Measurements from ENCODE around the gene CDHR1. TPM values are rescaled to one million over a fixed set of nuclear protein-coding genes. Genes with fewer than 3 reads are reported as not detected.
A peak's percentile ranks its signal among the peaks of the same experiment; 100 is the strongest.

The CDHR1 gene
- polyA plus RNA-seq, 3 donors, result not detected

- TF ChIP-seq CTCF (IDR thresholded peaks at IDR 0.05), result no peak
- Histone ChIP-seq H3K4me3 (replicated peaks in 1 of 3; ENCODE audit: low read depth in 2 of 3, low read length in 3 of 3) (no peak overlapping the region), H3K4me2 (replicated peaks; ENCODE audit: extremely low read depth, low read length, poor library complexity, severe bottlenecking) (no peak overlapping the region), H4K20me1 (ENCODE audit: insufficient read depth, low read length) (no peaks in the 10 kb centered on the region), H3K79me2 (ENCODE audit: insufficient read depth, low read length) (no peaks in the 10 kb centered on the region), H3K9me3 (replicated peaks in 1 of 2; ENCODE audit: control insufficient read depth in 1 of 2, insufficient read depth in 1 of 2, low read length in 2 of 2) (no peaks in the 10 kb centered on the region), H3K36me3 (replicated peaks in 1 of 2; ENCODE audit: control insufficient read depth in 1 of 2, insufficient read depth in 2 of 2, low read length in 2 of 2) (no peaks in the 10 kb centered on the region), H3K9ac (ENCODE audit: insufficient read depth, low read length, poor library complexity, severe bottlenecking) (no peak overlapping the region), H3K27me3 (ENCODE audit: control insufficient read depth in 2 of 2, insufficient read depth in 2 of 2, low read length in 2 of 2) (peaks cover 0 to 4% of the 10 kb centered on the region in 2 donors), H3K27ac (ENCODE audit: low read depth in 1 of 2, low read length in 2 of 2) (no peak overlapping the region), H3K4me1 (ENCODE audit: control insufficient read depth in 1 of 2, insufficient read depth in 2 of 2, low read length in 2 of 2) (no peaks in the 10 kb centered on the region), H2AFZ (ENCODE audit: insufficient read depth, low read depth, low read length, poor library complexity, severe bottlenecking) (no peak overlapping the region)
- Mint-ChIP-seq H3K27ac (no peak overlapping the region), H3K27me3 (ENCODE audit: low read depth in 3 of 3) (peaks cover 2 to 7% (median 6%) of the 10 kb centered on the region in 3 donors), H3K4me1 (no peaks in the 10 kb centered on the region), H3K9me3 (no peaks in the 10 kb centered on the region), H3K4me3 (no peak overlapping the region), H3K36me3 (no peaks in the 10 kb centered on the region)
- intact Hi-C loops (cut with micrococcal nuclease), result no loop called here
- DNase-seq, result no peak
- 87% methylated on average over 4 of the region's 5 CpGs for WGBS (ENCODE audit: insufficient coverage)
These were observed 8.0 kb downstream of the CDHR1 start for GRCh38 chr10:84202349-84202748.

- no peaks in the 10 kb centered on the region for H3K36me3 Mint-ChIP-seq
- DNase-seq, result no peak
- H3K4me1 Mint-ChIP-seq, result no peaks in the 10 kb centered on the region
- Histone ChIP-seq H3K79me2 (ENCODE audit: insufficient read depth, low read length) (no peaks in the 10 kb centered on the region), H3K36me3 (replicated peaks in 1 of 2; ENCODE audit: control insufficient read depth in 1 of 2, insufficient read depth in 2 of 2, low read length in 2 of 2) (no peaks in the 10 kb centered on the region), H4K20me1 (ENCODE audit: insufficient read depth, low read length) (no peaks in the 10 kb centered on the region), H3K4me1 (ENCODE audit: control insufficient read depth in 1 of 2, insufficient read depth in 2 of 2, low read length in 2 of 2) (no peaks in the 10 kb centered on the region), H2AFZ (ENCODE audit: insufficient read depth, low read depth, low read length, poor library complexity, severe bottlenecking) (no peak overlapping the region), H3K9ac (ENCODE audit: insufficient read depth, low read length, poor library complexity, severe bottlenecking) (no peak overlapping the region), H3K4me2 (replicated peaks; ENCODE audit: extremely low read depth, low read length, poor library complexity, severe bottlenecking) (no peak overlapping the region), H3K9me3 (replicated peaks in 1 of 2; ENCODE audit: control insufficient read depth in 1 of 2, insufficient read depth in 1 of 2, low read length in 2 of 2) (no peaks in the 10 kb centered on the region), H3K4me3 (replicated peaks in 1 of 3; ENCODE audit: low read depth in 2 of 3, low read length in 3 of 3) (no peak overlapping the region), H3K27me3 (ENCODE audit: control insufficient read depth in 2 of 2, insufficient read depth in 2 of 2, low read length in 2 of 2) (no peaks in the 10 kb centered on the region), H3K27ac (ENCODE audit: low read depth in 1 of 2, low read length in 2 of 2) (no peak overlapping the region)
- TF ChIP-seq CTCF (IDR thresholded peaks at IDR 0.05), result peak; percentile 34
- intact Hi-C loops (cut with micrococcal nuclease), result loop anchor here in 1 of 2 donors (1.0 kb wide), 1 partner anchor 58 kb away; no protein-coding TSS in a partner anchor
- no peak overlapping the region for H3K4me3 Mint-ChIP-seq
- 71% methylated on average over 2 of the region's 4 CpGs for WGBS (ENCODE audit: insufficient coverage)
- H3K27ac Mint-ChIP-seq, result no peak overlapping the region
- H3K9me3 Mint-ChIP-seq, result no peaks in the 10 kb centered on the region
- H3K27me3 Mint-ChIP-seq (ENCODE audit: low read depth in 3 of 3), result peaks cover 0 to 10% (median 4%) of the 10 kb centered on the region in 3 donors
These were observed 9.8 kb downstream of the CDHR1 start for GRCh38 chr10:84204122-84204521.

Measured in CD14-positive monocyte (primary cell).